Endometrial microvascular endothelial cells (primary cell): ENCODE results near the gene MEGF6. TPM values are rescaled to one million over a fixed set of nuclear protein-coding genes. Genes with fewer than 3 reads are reported as not detected.

Source experiments
- in situ Hi-C: cut with HindIII; loops from 2 replicates; pipeline ENCODE4 v1.10.0; 2017; ENCODE audit warnings: low sequenced_read_pairs, low pct_unique_long_range_greater_than_20kb; ENCODE audit errors: inconsistent ontology term
- total RNA-seq: library from RNA; depleted of rRNA; stranded (reverse); fragments of >200 nt; gene quantifications from one replicate; pipeline ENCODE4 v1.2.3, GENCODE V29; 2015; ENCODE audit errors: inconsistent ontology term

Gene MEGF6
- total RNA-seq, 1 donor from 2014 or later, result 2.0 TPM

DNA sequence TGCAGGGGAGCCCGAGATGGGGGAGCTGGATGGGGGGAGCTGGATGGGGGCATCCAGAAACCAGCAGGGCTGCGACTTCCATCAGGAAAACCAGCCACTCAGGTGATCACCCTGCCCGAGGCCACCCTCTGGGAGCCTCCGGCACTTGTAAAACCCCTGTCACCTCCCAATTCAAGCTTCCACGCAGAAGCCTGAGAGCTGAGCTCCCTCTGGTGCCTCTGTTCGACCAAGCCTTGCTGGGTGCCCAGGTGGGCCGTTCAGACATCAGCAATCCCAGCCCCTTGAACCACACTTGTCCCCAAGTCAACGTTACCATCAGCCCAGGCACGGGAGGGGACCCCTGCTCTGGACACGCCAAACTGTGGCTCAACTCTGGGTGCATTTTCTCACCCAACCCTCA, 59.6 kb downstream of the MEGF6 start:
- in situ Hi-C loops, result no loop called here

DNA sequence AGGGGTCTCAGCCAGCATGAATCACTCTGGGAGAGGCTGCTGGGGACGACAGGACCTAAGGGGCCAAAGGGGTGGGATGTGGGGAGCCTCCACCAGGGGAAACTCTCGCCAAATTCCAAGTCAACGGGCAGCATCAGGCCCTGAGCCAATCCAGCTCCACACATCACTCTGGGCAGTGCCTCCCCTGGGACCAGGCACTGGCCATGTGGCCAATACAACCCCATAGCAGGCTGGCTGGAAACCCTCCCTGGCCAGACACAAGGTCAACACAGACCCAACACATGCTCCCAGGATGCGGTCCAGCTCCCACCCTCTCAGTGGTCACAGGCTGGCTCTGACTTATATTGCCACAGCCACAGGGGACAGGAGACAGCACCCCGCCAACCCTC, 60.0 kb downstream of the MEGF6 start:
- in situ Hi-C loops, result no loop called here

DNA sequence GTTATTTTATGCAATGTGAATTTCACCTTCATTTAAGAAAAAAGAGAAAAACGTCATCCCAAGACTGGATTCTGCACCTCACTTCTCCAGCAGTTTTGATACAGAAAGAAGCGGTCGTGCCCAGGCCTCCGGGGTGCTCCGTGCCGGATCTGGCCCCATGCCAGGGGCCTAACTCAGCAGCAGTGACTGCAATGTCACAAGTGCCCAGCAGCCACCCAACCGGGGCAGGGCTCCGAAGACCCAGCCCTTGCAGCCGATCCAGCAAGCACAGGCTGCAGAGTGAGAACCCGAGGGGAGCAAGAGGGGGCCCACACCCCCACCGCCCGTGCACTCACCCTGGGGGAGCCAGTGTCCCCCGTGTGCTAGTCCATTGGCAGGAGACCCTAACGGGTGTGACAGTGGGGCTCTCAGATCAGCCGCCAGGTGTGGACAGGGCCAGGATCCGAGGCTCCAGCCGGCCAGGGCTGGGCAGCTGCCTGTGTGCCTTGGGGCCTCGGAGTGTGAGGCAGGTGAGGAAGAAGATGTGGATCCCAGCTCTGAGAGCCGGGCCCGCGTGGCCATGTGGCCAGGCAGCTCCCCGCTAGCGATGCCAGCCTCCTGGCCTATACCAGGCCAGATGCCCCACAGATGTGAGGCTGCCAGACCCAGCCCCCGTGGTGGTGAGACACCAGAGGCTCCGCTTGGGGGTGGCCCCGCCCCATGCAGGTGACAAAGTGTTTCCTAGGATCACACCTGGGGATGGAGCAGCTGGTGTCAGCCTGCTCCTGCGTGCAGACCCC, 60.6 kb downstream of the MEGF6 start:
- in situ Hi-C loops, result no loop called here

DNA sequence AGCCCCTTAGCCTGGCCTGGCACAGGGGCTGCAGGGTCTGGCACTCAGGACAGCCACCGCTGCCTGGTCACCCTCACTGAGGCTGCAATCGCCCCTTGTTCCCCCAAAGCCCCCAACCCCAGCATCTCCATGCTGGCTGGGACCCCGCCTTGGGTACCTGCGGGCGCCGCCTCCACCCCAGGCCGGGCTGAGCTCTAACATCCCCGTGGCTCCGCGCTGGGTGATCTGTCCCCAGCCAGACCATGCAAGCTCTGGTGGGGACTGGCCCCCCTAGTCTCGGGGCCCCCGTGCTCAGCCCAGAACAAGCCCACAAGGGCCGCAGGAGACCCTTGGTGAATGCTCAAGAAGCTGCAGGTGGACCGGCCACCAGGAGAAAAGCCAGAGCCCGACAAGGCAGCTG, 62.4 kb downstream of the MEGF6 start:
- in situ Hi-C loops, result no loop called here

DNA sequence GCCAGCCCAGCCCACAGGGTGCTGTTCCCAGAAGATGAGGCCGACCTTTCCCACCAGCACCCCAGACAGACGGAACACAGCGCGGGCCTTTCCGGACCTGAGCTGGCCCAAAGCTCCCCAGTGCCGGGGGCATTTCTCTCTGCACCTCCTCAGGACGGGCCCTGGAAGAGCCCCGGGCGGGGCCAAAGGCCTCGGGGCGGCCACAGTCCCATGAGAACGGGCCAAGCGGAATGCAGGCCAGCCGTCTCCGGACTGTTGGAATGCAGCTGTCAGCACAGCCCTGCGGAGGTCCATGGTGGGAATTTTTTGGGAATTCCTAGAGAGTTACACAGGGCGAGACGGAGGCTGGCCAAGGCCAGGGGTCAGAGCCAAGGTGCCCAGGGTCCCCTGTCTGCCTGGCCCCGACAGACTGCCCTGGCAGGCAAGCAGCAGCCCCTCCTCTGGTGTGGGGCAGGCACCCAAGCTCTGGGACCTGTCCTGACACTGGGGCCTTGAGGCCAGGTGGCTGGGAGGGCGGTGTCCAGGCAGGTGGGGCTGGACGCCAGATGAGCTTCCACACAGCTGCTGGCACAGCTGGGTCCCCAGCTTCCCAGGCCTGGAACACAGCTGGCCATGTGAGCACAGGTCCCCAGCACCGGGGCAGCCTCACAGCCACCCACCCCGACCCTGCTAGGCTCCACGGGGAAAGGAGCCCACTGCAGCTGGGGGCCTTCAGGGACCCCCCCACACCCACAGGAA, 63.0 kb downstream of the MEGF6 start:
- in situ Hi-C loops, result no loop called here

DNA sequence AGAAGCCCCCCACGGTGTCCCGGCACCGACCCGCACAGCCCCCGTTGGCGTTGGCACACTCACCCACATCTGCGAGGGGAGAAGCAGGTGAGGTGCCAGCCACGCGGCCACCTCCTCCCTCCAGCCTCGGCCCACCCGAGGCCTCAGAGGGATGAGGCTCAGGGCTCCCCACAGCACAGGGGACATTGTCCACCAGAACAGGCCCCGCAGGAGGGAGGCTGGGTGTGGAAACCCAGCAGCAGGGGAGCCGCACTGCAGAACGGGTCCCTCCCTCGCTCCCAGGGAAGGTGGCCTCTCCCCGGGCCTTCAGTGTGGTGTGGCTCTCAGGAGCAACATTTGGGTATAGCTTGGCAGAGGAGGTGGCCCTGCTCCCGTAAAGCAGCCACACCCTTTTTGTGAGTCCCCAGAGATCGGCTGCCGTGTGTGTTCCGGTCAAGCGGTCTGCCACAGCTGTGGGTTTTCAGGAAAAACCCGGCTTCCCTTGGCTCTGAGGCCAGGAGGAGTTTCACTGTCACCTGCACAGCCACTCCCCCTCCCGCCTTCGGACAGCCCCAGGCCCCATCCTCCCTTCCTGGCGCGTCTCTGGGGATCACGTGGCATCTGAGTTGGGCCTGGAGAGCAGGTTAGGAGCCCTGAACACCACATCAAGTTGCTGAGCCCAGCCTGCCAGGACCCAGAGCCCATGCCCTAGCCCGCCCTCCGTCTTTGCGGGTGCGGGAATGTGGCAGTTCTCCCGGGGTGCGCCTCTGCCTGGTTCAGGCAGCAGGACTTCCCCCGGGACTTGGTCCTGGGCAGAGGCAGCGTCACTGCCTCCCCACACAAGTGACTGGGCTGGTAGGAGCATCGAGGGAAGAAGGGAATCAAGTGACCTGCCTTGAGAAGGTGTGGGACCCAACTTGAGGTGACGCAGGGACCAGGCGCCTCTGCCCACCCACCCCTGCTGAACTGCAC, 64.0 kb downstream of the MEGF6 start:
- in situ Hi-C loops, result no loop called here

DNA sequence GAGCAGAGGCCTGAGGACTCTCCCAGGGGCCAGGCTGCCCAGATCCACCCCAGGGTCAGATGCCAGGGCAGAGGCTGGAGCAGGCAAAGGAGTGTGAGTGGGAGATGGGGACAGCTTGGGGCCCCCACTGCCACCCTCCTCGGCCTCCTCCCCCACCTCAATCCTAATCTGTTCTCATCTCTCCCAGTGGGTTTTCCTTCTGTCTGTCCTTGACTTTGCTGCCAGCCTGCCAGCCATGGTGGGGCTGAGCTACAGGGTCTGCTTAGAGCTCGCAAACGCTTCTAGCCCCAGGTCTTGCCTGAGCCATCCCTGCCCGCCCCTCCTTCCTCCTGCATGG, 65.3 kb downstream of the MEGF6 start:
- in situ Hi-C loops, result no loop called here

DNA sequence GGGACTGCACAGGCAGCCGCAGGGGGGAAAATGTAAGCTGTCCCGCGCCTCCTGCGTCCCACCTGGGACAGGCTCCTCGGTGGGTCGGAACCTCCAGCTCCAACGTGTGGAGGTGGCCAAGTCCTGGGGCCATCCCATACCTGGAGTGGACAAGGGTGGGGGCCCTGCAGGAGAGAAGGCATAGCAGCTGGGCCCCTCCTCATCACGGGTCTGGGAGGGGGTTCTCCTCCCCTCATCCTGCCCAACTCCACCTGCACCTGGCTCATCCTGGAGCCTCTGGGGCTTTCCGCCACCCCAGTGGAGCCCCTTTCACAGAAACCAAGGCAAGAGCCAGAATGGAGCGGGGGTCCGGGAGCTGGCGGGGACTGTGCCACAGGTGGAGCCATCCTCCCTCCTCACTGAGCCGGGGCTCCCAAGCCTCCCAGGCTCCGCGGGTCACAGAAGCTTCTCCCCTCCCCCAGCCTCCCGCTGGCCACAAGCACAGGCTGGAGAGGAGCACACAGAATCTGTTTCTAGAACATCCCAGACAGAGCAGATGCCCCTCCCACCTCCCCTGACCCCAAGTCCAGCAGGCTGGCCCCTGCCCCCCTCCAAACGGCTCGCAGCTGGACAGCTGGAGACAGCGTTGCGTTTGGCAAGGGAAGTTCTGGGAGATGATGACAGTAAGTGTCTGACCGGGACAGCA, 65.8 kb downstream of the MEGF6 start:
- in situ Hi-C loops, result no loop called here

DNA sequence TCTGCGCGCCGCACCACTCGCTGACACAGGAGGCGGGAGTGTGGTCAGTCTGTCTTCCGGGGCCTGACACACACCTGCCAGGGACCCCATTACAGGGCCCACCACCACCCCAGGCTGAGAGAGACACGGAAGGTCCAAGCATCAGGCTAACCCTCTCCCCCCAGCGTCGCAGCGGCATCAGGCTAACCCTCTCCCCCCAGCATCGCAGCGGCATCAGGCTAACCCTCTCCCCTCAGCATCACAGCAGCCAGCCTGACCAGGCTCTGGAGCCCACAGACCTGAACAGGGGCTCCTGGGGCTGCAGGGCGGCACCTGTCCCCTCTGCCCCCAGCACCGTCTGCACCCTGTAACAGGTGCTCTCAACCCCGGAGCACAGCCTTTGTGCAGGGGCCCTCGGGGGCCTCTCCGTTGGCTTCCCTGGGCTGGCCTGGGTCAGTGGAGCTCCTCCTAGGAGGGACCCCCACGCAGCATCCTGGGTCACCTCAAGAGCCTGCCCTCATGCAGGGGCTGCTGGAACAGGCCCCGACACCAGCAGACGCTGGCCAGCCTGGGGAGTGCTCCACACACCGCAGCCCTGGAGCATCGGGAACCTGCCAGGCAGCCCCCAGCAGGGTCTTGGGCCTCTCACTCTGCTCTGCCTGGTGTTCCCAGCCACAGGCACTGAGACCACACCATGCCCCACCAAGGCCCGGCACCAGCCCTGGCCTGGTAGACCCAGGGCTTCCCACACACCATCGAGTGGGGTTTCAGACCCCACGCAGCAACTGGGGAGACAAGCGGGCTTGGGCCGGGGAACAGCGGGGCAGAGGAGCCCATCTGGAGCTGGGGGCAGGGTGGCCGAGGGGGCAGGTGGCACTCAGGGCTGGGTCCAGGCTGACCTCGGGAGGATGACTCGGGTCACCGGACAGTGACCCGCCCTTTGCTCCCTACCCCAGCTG, 67.0 kb downstream of the MEGF6 start:
- in situ Hi-C loops, result no loop called here

DNA sequence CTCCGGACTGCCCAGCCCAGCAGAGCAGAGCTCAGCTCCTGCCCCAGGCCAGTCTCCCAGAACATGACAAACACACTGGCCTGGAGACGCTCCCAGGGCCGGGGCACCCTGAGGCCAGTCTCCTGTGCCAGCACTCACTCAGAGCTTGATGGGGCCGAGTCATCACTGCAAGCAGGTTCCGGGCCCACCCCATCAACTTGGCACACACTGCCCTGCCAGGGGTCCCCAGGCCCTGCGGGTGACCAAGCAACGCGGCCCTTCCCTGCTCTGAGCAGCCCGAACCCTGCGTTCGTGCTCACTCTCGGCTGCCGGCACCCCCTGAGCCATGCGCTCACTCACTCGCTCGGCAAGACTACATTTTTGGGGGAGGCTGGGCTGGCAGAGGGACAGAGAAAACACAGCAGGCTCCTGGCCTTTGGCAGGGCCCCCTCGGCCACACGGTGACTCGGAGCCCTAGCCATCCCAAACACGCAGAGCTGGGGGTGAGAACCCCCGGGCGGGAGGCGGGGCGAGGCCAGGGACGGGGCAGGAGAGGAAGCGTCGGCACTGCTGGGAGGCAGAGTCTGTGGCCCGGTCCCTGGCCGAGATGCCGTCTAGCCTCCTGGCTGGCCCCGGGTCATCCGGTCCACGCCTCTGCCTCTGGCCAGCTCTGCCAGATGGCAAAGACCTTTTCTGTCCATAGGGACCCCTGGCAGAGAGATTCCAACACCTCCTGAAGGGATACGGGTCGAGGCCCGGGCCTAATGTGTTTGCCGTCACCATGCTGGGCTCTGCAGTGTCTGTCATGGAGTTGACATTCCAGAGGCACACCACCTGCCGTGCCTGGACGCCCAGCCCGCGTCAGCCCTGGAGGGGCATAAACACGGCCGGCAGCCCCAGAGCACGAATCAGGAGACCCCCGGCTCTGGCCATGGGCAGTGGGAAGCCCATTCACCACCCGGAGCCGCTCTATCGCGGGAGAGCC, 68.0 kb downstream of the MEGF6 start:
- in situ Hi-C loops, result no loop called here

DNA sequence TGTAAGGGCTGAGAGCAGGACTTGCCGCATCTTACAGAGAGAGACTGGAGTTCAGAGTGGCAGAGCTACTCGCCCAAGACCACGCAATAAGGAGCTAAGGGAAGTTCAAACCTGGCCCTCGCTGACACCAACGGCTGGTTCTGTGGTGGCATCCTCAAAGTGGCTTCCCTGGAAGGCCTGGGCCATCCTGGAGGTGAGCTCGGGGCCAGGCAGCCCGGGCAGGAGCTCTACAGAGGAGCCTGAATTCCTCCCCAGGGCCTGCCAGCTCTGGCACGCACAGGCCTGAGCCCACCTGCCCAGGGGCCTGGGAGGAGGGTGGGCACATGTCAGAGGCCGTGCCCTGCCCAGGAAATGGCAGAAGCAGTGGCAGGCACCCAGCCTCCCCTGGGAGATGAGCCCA, 68.6 kb downstream of the MEGF6 start:
- in situ Hi-C loops, result no loop called here

DNA sequence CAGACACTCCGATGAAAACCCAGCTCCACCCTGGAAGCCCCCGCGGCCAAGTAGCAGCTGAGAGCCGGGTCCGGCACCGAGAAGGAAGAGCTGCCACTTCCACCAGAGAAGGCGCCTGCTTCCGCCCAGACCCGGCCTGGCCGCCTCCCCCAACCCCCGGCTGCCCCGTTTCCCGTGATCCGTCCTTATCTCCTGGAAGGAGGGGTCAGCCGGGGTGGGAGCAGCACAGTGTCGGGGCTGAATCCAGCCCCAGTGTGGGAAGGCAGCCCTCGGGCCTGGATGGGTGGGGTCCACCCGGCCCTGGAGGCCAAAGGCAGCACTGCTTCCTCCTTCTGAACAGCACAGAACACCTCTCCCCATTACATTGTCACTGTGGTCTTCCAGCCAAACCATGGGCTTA, 69.4 kb downstream of the MEGF6 start:
- in situ Hi-C loops, result no loop called here

DNA sequence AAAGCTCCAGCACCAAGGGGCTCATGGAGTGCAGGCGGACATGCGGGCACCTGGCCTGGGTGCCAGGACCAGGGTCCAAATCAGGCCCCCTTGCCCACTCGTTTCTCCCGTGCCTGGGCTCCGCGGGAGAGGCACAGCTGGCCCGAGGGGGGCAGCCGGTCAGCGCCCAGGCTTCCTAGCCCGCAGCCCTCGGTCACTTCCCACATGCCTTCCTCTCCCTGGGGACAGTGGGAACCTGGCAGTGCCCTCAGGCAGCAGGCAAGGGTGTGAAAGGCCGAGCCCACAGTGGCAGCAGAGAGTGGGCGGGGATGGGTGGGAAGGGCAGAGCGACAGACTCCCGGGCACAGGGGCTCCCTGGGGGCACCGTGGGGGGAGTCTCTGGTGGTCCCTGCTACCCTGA, 69.8 kb downstream of the MEGF6 start:
- in situ Hi-C loops, result no loop called here

DNA sequence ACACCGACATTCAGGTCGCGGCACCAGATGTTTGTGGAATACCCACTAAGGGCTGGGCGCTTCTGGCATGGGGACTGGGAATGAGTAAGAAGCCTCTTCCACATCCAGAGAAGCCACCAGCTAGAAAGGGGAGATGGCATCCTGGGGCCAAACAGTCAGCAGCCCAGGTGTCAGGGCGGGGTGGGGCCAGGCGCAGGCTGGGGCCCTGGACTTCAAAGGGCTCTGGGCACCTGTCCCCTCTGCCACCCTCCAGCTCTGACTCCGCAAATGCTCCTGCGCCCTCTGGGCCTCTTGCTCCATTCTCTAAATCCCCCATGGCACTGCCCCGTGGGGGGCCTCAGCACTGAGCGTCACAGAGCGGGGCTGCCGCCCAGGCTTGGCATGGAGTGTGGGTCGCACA, 70.4 kb downstream of the MEGF6 start:
- in situ Hi-C loops, result no loop called here

DNA sequence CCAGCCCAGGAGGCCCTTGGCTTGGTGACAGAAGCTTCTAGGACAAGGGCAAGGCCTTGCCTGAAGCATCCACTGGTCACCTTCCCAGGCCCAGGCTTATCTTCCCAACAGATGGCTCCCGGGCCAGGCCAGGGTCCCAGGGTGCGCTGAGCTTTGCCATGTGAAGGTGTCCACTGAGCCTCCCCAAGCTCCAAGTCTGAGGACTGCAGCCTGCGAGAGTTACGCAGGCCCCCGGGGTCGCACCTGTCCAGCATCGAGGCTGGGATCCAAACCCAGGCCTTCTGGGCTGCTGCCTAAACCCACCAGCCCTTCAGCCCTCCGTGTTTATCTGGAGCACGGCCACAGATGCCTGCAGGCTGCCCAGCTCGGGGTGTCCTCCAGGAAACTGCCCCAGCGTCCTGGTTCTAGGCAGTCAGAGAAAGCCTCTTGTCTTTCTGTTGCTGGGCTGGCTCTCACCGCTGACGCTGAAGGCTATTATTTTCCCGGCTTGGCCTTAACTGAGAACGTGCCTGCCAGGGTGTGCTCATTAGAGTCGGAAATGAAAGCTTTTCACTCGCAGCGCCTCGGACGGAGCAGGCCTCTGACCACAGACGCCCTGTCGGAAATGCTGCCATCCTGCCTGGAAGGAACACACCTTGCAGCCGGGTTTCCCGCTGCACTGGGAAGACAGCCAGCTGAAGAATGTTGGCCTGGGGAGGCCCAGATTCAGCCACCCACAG, 71.4 kb downstream of the MEGF6 start:
- in situ Hi-C loops, result no loop called here

DNA sequence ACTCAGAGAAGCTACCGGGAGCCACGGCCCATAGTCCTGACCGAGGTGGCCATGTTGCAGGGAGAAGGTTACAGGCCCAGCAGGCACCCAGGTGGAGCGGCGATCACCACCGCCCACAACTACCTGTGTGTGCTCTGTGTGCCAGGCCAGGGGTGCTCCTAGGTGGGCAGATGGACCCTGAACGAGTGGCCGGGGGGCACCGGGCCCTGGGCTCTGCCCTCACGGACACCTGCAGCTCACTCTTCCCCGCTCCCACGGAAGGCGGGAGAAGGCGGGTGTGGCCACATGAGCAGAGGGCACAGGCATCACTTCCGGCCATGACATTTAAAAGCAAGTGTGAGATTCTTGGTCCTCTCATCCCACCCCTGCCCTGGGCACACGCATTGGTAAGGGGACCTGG, 73.9 kb downstream of the MEGF6 start:
- in situ Hi-C loops, result no loop called here
